Astrocyte of the hippocampus (primary cell): ENCODE measurements around the gene ZNF274.
A peak's percentile ranks its signal among the peaks of the same experiment; 100 is the strongest.
"Not testable (repeated sequence)": the region's sequence is repeated elsewhere in the genome, so short reads cannot be mapped to it uniquely, and the experiment has no call there.

Experiments used
- DNase-seq: peaks from one replicate; pipeline ENCODE4 v3.0.0; 2011; ENCODE audit warnings: low read depth, low spot score

ZNF274 gene

GRCh38 chr19:58212336-58213074 is 29.6 kb downstream of the ZNF274 start:
- no peak for DNase-seq

- DNase-seq: no peak
These were observed 30.2 kb downstream of the ZNF274 start for GRCh38 chr19:58213075-58213369.

GRCh38 chr19:58217069-58217481 is 34.2 kb downstream of the ZNF274 start:
- DNase-seq: no peak

GRCh38 chr19:58217607-58218391 is 34.9 kb downstream of the ZNF274 start:
- no peak for DNase-seq

GRCh38 chr19:58218899-58219298 is 36.0 kb downstream of the ZNF274 start:
- DNase-seq: no peak

- DNase-seq: no peak
These were observed 45.2 kb downstream of the ZNF274 start for GRCh38 chr19:58227964-58228584.

GRCh38 chr19:58228585-58229254 is 45.9 kb downstream of the ZNF274 start, which contains the start of gene ZNF544:
Gene ZNF544, plus strand, starts transcription at chr19:58228914. Its CDS starts 15,110 bp downstream, at chr19:58244024.
- DNase-seq: peak; percentile 91

- peak; percentile 52 for DNase-seq
These were observed 46.4 kb downstream of the ZNF274 start for GRCh38 chr19:58229255-58229639.

- no peak for DNase-seq
These were observed 54.5 kb downstream of the ZNF274 start for GRCh38 chr19:58237324-58237723.

GRCh38 chr19:58243351-58243750 is 60.5 kb downstream of the ZNF274 start:
- no peak for DNase-seq

GRCh38 chr19:58248886-58249285 is 66.0 kb downstream of the ZNF274 start:
- no peak for DNase-seq

GRCh38 chr19:58252102-58252685 is 69.3 kb downstream of the ZNF274 start:
- DNase-seq: no peak

GRCh38 chr19:58258259-58258658 is 75.4 kb downstream of the ZNF274 start:
- not testable (repeated sequence) for DNase-seq

GRCh38 chr19:58261600-58261967 is 78.7 kb downstream of the ZNF274 start:
- DNase-seq: peak; percentile 4

- peak; percentile 4 for DNase-seq
These were observed 79.4 kb downstream of the ZNF274 start for GRCh38 chr19:58261968-58262921.

GRCh38 chr19:58262922-58263296 is 80.0 kb downstream of the ZNF274 start:
- no peak for DNase-seq
